ENCODE measurements around the gene TROAP.

The TROAP gene

GRCh38 chr12:49355913-49356312 is 32.9 kb downstream of the TROAP start:
- TF ChIP-seq SIN3A (IDR thresholded peaks at IDR 0.05; ENCODE audit: borderline replicate concordance, insufficient read depth, low read length) = no peak
- no peak for TF ChIP-seq REST (IDR thresholded peaks at IDR 0.05; ENCODE audit: insufficient read depth in 1 of 2, low read depth in 2 of 2, low read length in 2 of 2)
- no peak for TF ChIP-seq TAF1 (IDR thresholded peaks at IDR 0.05; ENCODE audit: borderline replicate concordance, insufficient read depth, low read length)
- TF ChIP-seq POLR2AphosphoS5 (IDR thresholded peaks at IDR 0.05; ENCODE audit: low read depth, low read length) = no peak
- no peak for TF ChIP-seq FOXP2 (optimal IDR thresholded peaks at IDR 0.05; ENCODE audit: borderline replicate concordance, extremely low read depth, extremely low read length, insufficient read depth)

- TF ChIP-seq POLR2AphosphoS5 (IDR thresholded peaks at IDR 0.05; ENCODE audit: low read depth, low read length) = no peak
- no peak for TF ChIP-seq FOXP2 (optimal IDR thresholded peaks at IDR 0.05; ENCODE audit: borderline replicate concordance, extremely low read depth, extremely low read length, insufficient read depth)
- TF ChIP-seq TAF1 (IDR thresholded peaks at IDR 0.05; ENCODE audit: borderline replicate concordance, insufficient read depth, low read length) = no peak
- no peak for TF ChIP-seq SIN3A (IDR thresholded peaks at IDR 0.05; ENCODE audit: borderline replicate concordance, insufficient read depth, low read length)
- no peak for TF ChIP-seq REST (IDR thresholded peaks at IDR 0.05; ENCODE audit: insufficient read depth in 1 of 2, low read depth in 2 of 2, low read length in 2 of 2)
Measured at GRCh38 chr12:49357103-49357678, 34.1 kb downstream of the TROAP start.

GRCh38 chr12:49358483-49359141 is 35.6 kb downstream of the TROAP start:
- TF ChIP-seq POLR2AphosphoS5 (IDR thresholded peaks at IDR 0.05; ENCODE audit: low read depth, low read length) (no peak), TAF1 (IDR thresholded peaks at IDR 0.05; ENCODE audit: borderline replicate concordance, insufficient read depth, low read length) (no peak), REST (IDR thresholded peaks at IDR 0.05; ENCODE audit: insufficient read depth in 1 of 2, low read depth in 2 of 2, low read length in 2 of 2) (no peak), FOXP2 (optimal IDR thresholded peaks at IDR 0.05; ENCODE audit: borderline replicate concordance, extremely low read depth, extremely low read length, insufficient read depth) (no peak), SIN3A (IDR thresholded peaks at IDR 0.05; ENCODE audit: borderline replicate concordance, insufficient read depth, low read length) (no peak)

- TF ChIP-seq POLR2AphosphoS5 (IDR thresholded peaks at IDR 0.05; ENCODE audit: low read depth, low read length) = no peak
Measured at GRCh38 chr12:49359671-49360070, 36.6 kb downstream of the TROAP start.

GRCh38 chr12:49362077-49362476 is 39.0 kb downstream of the TROAP start:
- TF ChIP-seq FOXP2 (optimal IDR thresholded peaks at IDR 0.05; ENCODE audit: borderline replicate concordance, extremely low read depth, extremely low read length, insufficient read depth) = no peak
- no peak for TF ChIP-seq TAF1 (IDR thresholded peaks at IDR 0.05; ENCODE audit: borderline replicate concordance, insufficient read depth, low read length)
- no peak for TF ChIP-seq SIN3A (IDR thresholded peaks at IDR 0.05; ENCODE audit: borderline replicate concordance, insufficient read depth, low read length)
- no peak for TF ChIP-seq REST (IDR thresholded peaks at IDR 0.05; ENCODE audit: insufficient read depth in 1 of 2, low read depth in 2 of 2, low read length in 2 of 2)
- TF ChIP-seq POLR2AphosphoS5 (IDR thresholded peaks at IDR 0.05; ENCODE audit: low read depth, low read length) = no peak

All from PFSK-1 (cell line).